Activated CD8-positive, alpha-beta T cell treated with anti-CD3 and anti-CD28 coated beads, Interleukin-2, amount 10 ng/mL, durations not matched to agents 7 days and 5 days (primary cell): ENCODE measurements around the gene USP48. TPM values are rescaled to one million over a fixed set of nuclear protein-coding genes. Genes with fewer than 3 reads are reported as not detected.

Experiments
- ATAC-seq: fragments of 150-1000 bp; cut with Tn5 transposase; one replicate; pipeline ENCODE4 v1.10.0; 2021; ENCODE audit warnings: moderate library complexity
- CTCF ChIA-PET: fragments of 350-600 bp; sonication (Branson Sonifier 250); formaldehyde crosslinking; loops from one replicate; lab custom pipeline; 2021; ENCODE audit warnings: antibody characterized with exemption; lab: Charles Lee
- POLR2A ChIA-PET: fragments of 350-600 bp; sonication (Branson Sonifier 250); formaldehyde crosslinking; loops from one replicate; lab custom pipeline; 2021; ENCODE audit warnings: antibody characterized with exemption; lab: Charles Lee
- DNase-seq: peaks from one replicate; pipeline ENCODE4 v3.0.0-alpha.2; 2020
- H3K27ac Mint-ChIP-seq: one replicate; pipeline ENCODE4 v1.8.0; 2021; ENCODE audit warnings: mild to moderate bottlenecking, mixed read lengths
- H3K27me3 Mint-ChIP-seq: one replicate; pipeline ENCODE4 v1.8.0; 2021; ENCODE audit warnings: low read depth, mixed read lengths
- H3K36me3 Mint-ChIP-seq: one replicate; pipeline ENCODE4 v1.8.0; 2021; ENCODE audit warnings: low read depth, mixed read lengths
- H3K4me1 Mint-ChIP-seq: one replicate; pipeline ENCODE4 v1.8.0; 2021; ENCODE audit warnings: low read depth, mixed read lengths
- H3K4me3 Mint-ChIP-seq: one replicate; pipeline ENCODE4 v1.8.0; 2021; ENCODE audit warnings: mild to moderate bottlenecking, mixed read lengths
- H3K9me3 Mint-ChIP-seq: one replicate; pipeline ENCODE4 v1.8.0; 2022; ENCODE audit warnings: mixed read lengths; ENCODE audit not compliant: insufficient read depth
- total RNA-seq, 2 experiments: library from RNA; stranded (reverse); gene quantifications; one replicate each; pipeline ENCODE4 v1.2.3, GENCODE V29; 2021

The USP48 gene
- total RNA-seq, 2 experiments from 2014 or later, result 71.3 to 74.9 TPM

- H3K36me3 Mint-ChIP-seq, result no peaks in the 10 kb centered on the region
- H3K27me3 Mint-ChIP-seq, result no peaks in the 10 kb centered on the region
- ATAC-seq, result no peak
- H3K4me3 Mint-ChIP-seq, result no peak overlapping the region
- DNase-seq, result no peak
- H3K9me3 Mint-ChIP-seq, result no peaks in the 10 kb centered on the region
- no peaks in the 10 kb centered on the region for H3K4me1 Mint-ChIP-seq
- H3K27ac Mint-ChIP-seq, result no peak overlapping the region
- POLR2A ChIA-PET, result no interaction called here
- CTCF ChIA-PET, result no interaction called here
Measured at GRCh38 chr1:21641967-21642739, 140.8 kb downstream of the USP48 start.

GRCh38 chr1:21641537-21641936 lies 141.4 kb downstream of the USP48 start:
- no peak overlapping the region for H3K27ac Mint-ChIP-seq
- H3K4me3 Mint-ChIP-seq, result no peak overlapping the region
- DNase-seq (no peak), ATAC-seq (no peak)
- H3K9me3 Mint-ChIP-seq, result no peaks in the 10 kb centered on the region
- no peaks in the 10 kb centered on the region for H3K27me3 Mint-ChIP-seq
- H3K36me3 Mint-ChIP-seq, result no peaks in the 10 kb centered on the region
- ChIA-PET CTCF (no interaction called here), POLR2A (no interaction called here)
- no peaks in the 10 kb centered on the region for H3K4me1 Mint-ChIP-seq

GRCh38 chr1:21641076-21641475 lies 141.9 kb downstream of the USP48 start:
- H3K27ac Mint-ChIP-seq, result no peak overlapping the region
- CTCF ChIA-PET, result no interaction called here
- H3K4me1 Mint-ChIP-seq, result no peaks in the 10 kb centered on the region
- peaks cover 3% of the 10 kb centered on the region for H3K27me3 Mint-ChIP-seq
- H3K9me3 Mint-ChIP-seq, result no peaks in the 10 kb centered on the region
- DNase-seq (no peak), ATAC-seq (no peak)
- no peak overlapping the region for H3K4me3 Mint-ChIP-seq
- H3K36me3 Mint-ChIP-seq, result no peaks in the 10 kb centered on the region
- POLR2A ChIA-PET, result no interaction called here

GRCh38 chr1:21640653-21641052 lies 142.3 kb downstream of the USP48 start:
- H3K36me3 Mint-ChIP-seq, result no peaks in the 10 kb centered on the region
- H3K9me3 Mint-ChIP-seq, result no peaks in the 10 kb centered on the region
- ATAC-seq (no peak), DNase-seq (no peak)
- H3K27me3 Mint-ChIP-seq, result peaks cover 3% of the 10 kb centered on the region
- POLR2A ChIA-PET, result no interaction called here
- no peaks in the 10 kb centered on the region for H3K4me1 Mint-ChIP-seq
- H3K4me3 Mint-ChIP-seq, result no peak overlapping the region
- no peak overlapping the region for H3K27ac Mint-ChIP-seq
- CTCF ChIA-PET, result no interaction called here

- no peak for DNase-seq
- no peaks in the 10 kb centered on the region for H3K9me3 Mint-ChIP-seq
- no peaks in the 10 kb centered on the region for H3K36me3 Mint-ChIP-seq
- POLR2A ChIA-PET, result no interaction called here
- peaks cover 3% of the 10 kb centered on the region for H3K27me3 Mint-ChIP-seq
- no peak for ATAC-seq
- no peak overlapping the region for H3K4me3 Mint-ChIP-seq
- no peak overlapping the region for H3K27ac Mint-ChIP-seq
- CTCF ChIA-PET, result no interaction called here
- H3K4me1 Mint-ChIP-seq, result no peaks in the 10 kb centered on the region
Measured at GRCh38 chr1:21639594-21640041, 143.3 kb downstream of the USP48 start.

GRCh38 chr1:21638531-21639341 lies 144.2 kb downstream of the USP48 start:
- Mint-ChIP-seq H3K4me3 (no peak overlapping the region), H3K36me3 (no peaks in the 10 kb centered on the region), H3K27me3 (peaks cover 3% of the 10 kb centered on the region), H3K4me1 (no peaks in the 10 kb centered on the region), H3K27ac (no peak overlapping the region), H3K9me3 (no peaks in the 10 kb centered on the region)
- CTCF ChIA-PET, result interaction anchor here (1.1 kb wide), 1 partner anchor 16 kb away, joined by 3 read pairs; no protein-coding TSS in a partner anchor
- DNase-seq, result no peak
- ATAC-seq, result no peak
- POLR2A ChIA-PET, result no interaction called here

- Mint-ChIP-seq H3K9me3 (no peaks in the 10 kb centered on the region), H3K4me1 (no peaks in the 10 kb centered on the region), H3K27me3 (peaks cover 3% of the 10 kb centered on the region), H3K4me3 (no peak overlapping the region), H3K36me3 (no peaks in the 10 kb centered on the region), H3K27ac (no peak overlapping the region)
- POLR2A ChIA-PET, result no interaction called here
- no peak for DNase-seq
- ATAC-seq, result no peak
- CTCF ChIA-PET, result no interaction called here
Measured at GRCh38 chr1:21637514-21637913, 145.4 kb downstream of the USP48 start.

- Mint-ChIP-seq H3K27me3 (peaks cover 3% of the 10 kb centered on the region), H3K27ac (no peak overlapping the region), H3K36me3 (no peaks in the 10 kb centered on the region), H3K4me1 (no peaks in the 10 kb centered on the region), H3K4me3 (no peak overlapping the region), H3K9me3 (no peaks in the 10 kb centered on the region)
- no peak for DNase-seq
- ATAC-seq, result no peak
- CTCF ChIA-PET, result no interaction called here
- POLR2A ChIA-PET, result no interaction called here
Measured at GRCh38 chr1:21636029-21636428, 146.9 kb downstream of the USP48 start.

- H3K27ac Mint-ChIP-seq, result no peak overlapping the region
- ChIA-PET POLR2A (no interaction called here), CTCF (no interaction called here)
- H3K36me3 Mint-ChIP-seq, result no peaks in the 10 kb centered on the region
- no peak for ATAC-seq
- peaks cover 6% of the 10 kb centered on the region for H3K27me3 Mint-ChIP-seq
- no peaks in the 10 kb centered on the region for H3K4me1 Mint-ChIP-seq
- no peaks in the 10 kb centered on the region for H3K9me3 Mint-ChIP-seq
- no peak overlapping the region for H3K4me3 Mint-ChIP-seq
- no peak for DNase-seq
Measured at GRCh38 chr1:21634806-21635535, 148.0 kb downstream of the USP48 start.

GRCh38 chr1:21633992-21634805 lies 148.8 kb downstream of the USP48 start:
- H3K4me3 Mint-ChIP-seq, result no peak overlapping the region
- ChIA-PET CTCF (no interaction called here), POLR2A (no interaction called here)
- no peaks in the 10 kb centered on the region for H3K9me3 Mint-ChIP-seq
- H3K27ac Mint-ChIP-seq, result no peak overlapping the region
- H3K4me1 Mint-ChIP-seq, result no peaks in the 10 kb centered on the region
- no peaks in the 10 kb centered on the region for H3K36me3 Mint-ChIP-seq
- H3K27me3 Mint-ChIP-seq, result peaks cover 6% of the 10 kb centered on the region
- ATAC-seq (no peak), DNase-seq (no peak)

GRCh38 chr1:21633141-21633755 lies 149.7 kb downstream of the USP48 start:
- no peak for DNase-seq
- H3K9me3 Mint-ChIP-seq, result no peaks in the 10 kb centered on the region
- H3K27me3 Mint-ChIP-seq, result peaks cover 6% of the 10 kb centered on the region
- no peaks in the 10 kb centered on the region for H3K36me3 Mint-ChIP-seq
- no peaks in the 10 kb centered on the region for H3K4me1 Mint-ChIP-seq
- ChIA-PET POLR2A (no interaction called here), CTCF (interaction anchor here (0.7 kb wide), 1 partner anchor 402 kb away, joined by 3 read pairs; no protein-coding TSS in a partner anchor)
- H3K27ac Mint-ChIP-seq, result no peak overlapping the region
- H3K4me3 Mint-ChIP-seq, result no peak overlapping the region
- ATAC-seq, result no peak
